Stimulated activated CD8-positive, alpha-beta memory T cell treated with anti-CD3 and anti-CD28 coated beads, Interleukin-2, amount 100 ng/mL, for 48 hours (primary cell): ENCODE data around the gene TLR9.
"Not testable (repeated sequence)": the region's sequence is repeated elsewhere in the genome, so short reads cannot be mapped to it uniquely, and the experiment has no call there.

Experiments used
- DNase-seq, 2 donors: peaks; one replicate each; pipeline ENCODE4 v3.0.0-alpha.2; 2020; ENCODE audit warnings: low read depth in 2 of 2

TLR9 gene

GRCh38 chr3:52195291-52195597, 30.2 kb downstream of the TLR9 start:
- no peak for DNase-seq

GRCh38 chr3:52194485-52195290, 30.8 kb downstream of the TLR9 start:
- DNase-seq: no peak

GRCh38 chr3:52193065-52193464, 32.4 kb downstream of the TLR9 start:
- no peak for DNase-seq

- DNase-seq: no peak
These were observed 33.8 kb downstream of the TLR9 start for GRCh38 chr3:52191663-52192062.

- DNase-seq: no peak
These were observed 35.0 kb downstream of the TLR9 start for GRCh38 chr3:52190294-52191074.

GRCh38 chr3:52188556-52188955, 36.9 kb downstream of the TLR9 start:
- DNase-seq: no peak

- DNase-seq: no peak
These were observed 38.7 kb downstream of the TLR9 start for GRCh38 chr3:52186729-52187128.

- no peak for DNase-seq
These were observed 39.6 kb downstream of the TLR9 start for GRCh38 chr3:52185837-52186236.

GRCh38 chr3:52185311-52185710, 40.1 kb downstream of the TLR9 start:
- no peak for DNase-seq

GRCh38 chr3:52184690-52185089, 40.8 kb downstream of the TLR9 start:
- DNase-seq: no peak

- no peak for DNase-seq
These were observed 41.5 kb downstream of the TLR9 start for GRCh38 chr3:52183786-52184445.

GRCh38 chr3:52182691-52183090, 42.8 kb downstream of the TLR9 start:
- DNase-seq: no peak

GRCh38 chr3:52182196-52182595, 43.2 kb downstream of the TLR9 start:
- DNase-seq: no peak

GRCh38 chr3:52181543-52181942, 43.9 kb downstream of the TLR9 start:
- DNase-seq: no peak

- DNase-seq: no peak
These were observed 46.9 kb downstream of the TLR9 start for GRCh38 chr3:52178537-52178936.

- DNase-seq: not testable (repeated sequence)
These were observed 47.3 kb downstream of the TLR9 start for GRCh38 chr3:52178126-52178525.

GRCh38 chr3:52177701-52178042, 47.8 kb downstream of the TLR9 start:
- DNase-seq: no peak

- no peak for DNase-seq
These were observed 48.3 kb downstream of the TLR9 start for GRCh38 chr3:52176951-52177700.

GRCh38 chr3:52176180-52176752, 49.2 kb downstream of the TLR9 start:
- DNase-seq: no peak

- DNase-seq: no peak
These were observed 49.8 kb downstream of the TLR9 start for GRCh38 chr3:52175416-52176179.

- DNase-seq: no peak
These were observed 50.5 kb downstream of the TLR9 start for GRCh38 chr3:52174896-52175295.
